ENCODE measurements around the gene ZBTB25. TPM values are rescaled to one million over a fixed set of nuclear protein-coding genes. Genes with fewer than 3 reads are reported as not detected.

ZBTB25 gene
- total RNA-seq, 1 donor from 2014 or later: 2.4 TPM

DNA sequence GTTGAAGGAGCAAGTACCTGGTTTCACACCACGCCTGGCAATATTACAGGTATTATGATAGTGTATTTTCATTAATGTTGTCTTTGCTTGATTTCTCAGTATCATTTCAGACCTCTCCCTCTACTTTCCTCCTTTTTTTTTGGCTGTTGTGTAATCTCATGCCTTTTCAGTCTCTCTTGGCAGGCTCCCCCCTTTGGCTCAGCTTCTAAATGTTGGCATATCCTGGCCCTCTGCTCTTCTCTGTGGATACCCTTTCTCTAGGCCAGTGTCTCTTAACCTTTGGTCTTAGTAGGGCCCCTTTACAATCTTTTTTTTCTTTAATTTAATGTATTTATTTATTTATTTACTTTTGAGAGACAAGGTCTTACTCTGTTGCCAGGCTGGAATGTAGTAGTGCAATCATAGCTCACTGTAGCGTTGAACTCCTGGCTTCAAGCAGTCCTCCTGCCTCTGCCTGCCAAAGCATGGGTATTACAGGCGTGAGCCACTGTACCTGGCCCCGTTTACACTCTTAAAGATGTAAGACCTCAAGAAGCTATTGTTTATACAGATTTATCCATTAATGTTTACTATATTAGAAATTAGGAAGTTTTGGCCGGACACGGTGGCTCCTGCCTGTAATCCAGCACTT is 102.7 kb downstream of the ZBTB25 start:
- TF ChIP-seq, protein P1, sequence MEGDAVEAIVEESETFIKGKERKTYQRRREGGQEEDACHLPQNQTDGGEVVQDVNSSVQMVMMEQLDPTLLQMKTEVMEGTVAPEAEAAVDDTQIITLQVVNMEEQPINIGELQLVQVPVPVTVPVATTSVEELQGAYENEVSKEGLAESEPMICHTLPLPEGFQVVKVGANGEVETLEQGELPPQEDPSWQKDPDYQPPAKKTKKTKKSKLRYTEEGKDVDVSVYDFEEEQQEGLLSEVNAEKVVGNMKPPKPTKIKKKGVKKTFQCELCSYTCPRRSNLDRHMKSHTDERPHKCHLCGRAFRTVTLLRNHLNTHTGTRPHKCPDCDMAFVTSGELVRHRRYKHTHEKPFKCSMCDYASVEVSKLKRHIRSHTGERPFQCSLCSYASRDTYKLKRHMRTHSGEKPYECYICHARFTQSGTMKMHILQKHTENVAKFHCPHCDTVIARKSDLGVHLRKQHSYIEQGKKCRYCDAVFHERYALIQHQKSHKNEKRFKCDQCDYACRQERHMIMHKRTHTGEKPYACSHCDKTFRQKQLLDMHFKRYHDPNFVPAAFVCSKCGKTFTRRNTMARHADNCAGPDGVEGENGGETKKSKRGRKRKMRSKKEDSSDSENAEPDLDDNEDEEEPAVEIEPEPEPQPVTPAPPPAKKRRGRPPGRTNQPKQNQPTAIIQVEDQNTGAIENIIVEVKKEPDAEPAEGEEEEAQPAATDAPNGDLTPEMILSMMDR (conservative IDR thresholded peaks at IDR 0.05; ENCODE audit: low read depth, low read length): no peak
- H3K4me3 ChIP-seq (ENCODE audit: low read depth, low read length): no peak overlapping the region
- DNase-seq (ENCODE audit: low read depth): no peak

Other genes with a start within 250 kb of the ZBTB25 start
- gene ESR2, start 209.5 kb downstream of the ZBTB25 start, total RNA-seq: under 0.01 and 0.06 TPM in 2 replicates
- 42.1 and 122 TPM in 2 replicates for gene MTHFD1, start 115.5 kb downstream of the ZBTB25 start, total RNA-seq
- gene AKAP5, start 38.3 kb downstream of the ZBTB25 start, total RNA-seq: 0.69 and 2.2 TPM in 2 replicates
- gene ZBTB1, start 932 bp upstream of the ZBTB25 start, total RNA-seq: 20.8 and 26.7 TPM in 2 replicates
- 23.9 and 25.6 TPM in 2 replicates for gene HSPA2, start 36.9 kb upstream of the ZBTB25 start, total RNA-seq
- gene PPP1R36, start 46.1 kb upstream of the ZBTB25 start, total RNA-seq: 0.12 and 1.8 TPM in 2 replicates
- gene PLEKHG3, start 200.6 kb upstream of the ZBTB25 start, total RNA-seq: 48.1 and 52.8 TPM in 2 replicates

Data from epithelial cell of proximal tubule (primary cell).